GM18499 (cell line): ENCODE data around the gene BFSP1.

ENCODE experiments used
- ATAC-seq: cut with Tn5 transposase; IDR thresholded peaks from one replicate; pipeline ENCODE4 v1.9.1; 2021; ENCODE audit warnings: moderate number of reproducible peaks; ENCODE audit not compliant: insufficient read depth, unreplicated experiment

Gene BFSP1

DNA sequence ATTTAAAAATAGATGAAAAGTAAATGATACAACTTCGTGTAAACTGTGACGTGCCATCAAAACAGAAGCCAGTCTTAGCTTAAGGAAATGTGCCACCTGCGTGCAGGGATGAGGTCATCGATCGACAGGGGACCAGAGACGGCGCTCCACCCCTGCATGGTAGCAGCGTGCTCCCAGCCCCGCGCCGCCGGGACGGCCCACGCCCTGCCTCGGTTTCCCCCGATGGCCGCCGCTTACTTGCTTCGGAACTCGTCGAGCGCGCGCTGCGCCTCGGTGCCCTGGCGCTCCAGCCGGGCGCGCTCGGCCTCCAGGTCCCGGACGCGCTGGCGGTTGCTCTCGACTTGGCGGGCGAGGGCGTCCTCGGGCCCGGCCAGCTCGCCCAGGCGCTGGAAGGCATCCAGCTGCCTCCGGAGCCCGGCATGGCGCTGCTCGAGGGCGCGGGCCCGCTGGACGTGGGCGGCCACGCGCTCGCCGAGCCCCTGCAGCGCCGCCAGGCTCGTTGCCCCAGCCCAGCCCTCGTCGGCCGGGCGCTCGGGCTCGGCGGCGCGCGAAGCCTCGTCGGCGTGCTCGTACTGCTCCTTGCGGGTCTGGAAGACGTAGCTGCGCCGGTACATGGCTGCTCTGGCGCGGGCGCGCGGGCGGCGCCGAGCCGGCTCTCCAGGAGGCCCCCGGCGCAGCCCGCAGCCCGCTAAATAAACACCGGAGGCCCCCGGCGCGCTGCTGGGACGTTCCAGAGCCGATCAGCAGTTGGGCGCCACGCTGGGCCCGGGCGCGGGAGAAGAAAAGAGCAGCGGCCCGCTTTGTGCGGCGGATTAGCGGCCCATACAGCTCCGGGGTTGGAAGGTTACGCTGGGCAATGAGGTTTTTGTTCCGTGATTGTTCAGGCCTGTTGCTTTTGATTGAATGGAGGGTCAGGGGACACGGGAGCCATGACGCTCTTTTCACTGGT lies at the start of gene BFSP1:
Gene BFSP1, minus strand, starts transcription at position 664 of the 949 bp plus-strand sequence. Its CDS starts 50 bp downstream, at position 614.
- ATAC-seq = no peak

DNA sequence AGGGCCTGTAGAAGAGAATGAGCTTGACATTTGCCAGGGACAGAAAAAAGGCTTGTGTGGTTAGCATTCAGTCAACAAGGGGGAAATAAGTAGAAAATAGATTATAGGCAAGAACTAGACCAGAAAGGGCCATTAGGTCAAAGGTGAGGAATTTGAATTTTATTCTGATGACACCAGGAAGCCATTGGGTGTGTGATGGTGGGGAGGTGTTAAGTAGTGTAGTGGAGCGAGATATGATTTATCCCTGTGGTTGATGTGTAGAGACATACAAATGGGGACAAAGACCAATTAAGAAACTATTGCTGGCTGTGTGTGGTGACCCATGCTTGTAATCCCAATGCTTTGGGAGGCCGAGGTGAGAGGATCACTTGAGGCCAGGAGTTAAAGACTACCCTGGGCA lies 49.7 kb upstream of the BFSP1 start:
- ATAC-seq = no peak

DNA sequence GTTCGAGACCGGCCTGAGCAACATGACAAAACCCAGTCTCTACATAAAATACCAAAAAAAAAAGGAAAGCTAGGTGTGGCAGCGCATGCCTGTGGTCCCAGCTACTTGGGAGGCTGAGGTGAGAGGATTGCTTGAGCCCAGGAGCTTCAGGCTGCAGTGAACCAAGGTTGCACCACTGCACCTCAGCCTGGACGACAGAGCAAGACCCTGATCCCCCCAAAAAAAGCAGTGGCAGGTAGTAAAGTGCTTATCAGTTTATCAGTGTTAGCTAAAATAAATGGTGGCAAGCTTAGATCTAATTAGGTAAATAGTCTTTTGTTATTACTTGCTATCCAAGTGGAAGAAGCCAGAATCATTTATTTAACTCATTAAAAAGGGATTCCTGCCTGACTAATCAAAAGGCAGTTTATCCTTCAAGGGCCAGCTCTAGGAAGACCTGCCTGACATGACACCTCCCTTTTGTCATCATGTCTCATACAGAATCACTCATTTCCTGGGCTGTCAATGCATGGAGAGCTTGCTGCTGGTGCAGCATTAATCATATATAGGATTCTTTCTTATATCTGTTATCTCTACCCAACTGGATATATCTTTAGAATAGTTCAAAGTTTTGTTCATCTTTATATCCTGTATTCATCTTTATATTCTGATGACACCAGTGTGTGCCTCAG lies 48.3 kb upstream of the BFSP1 start:
- ATAC-seq = no peak

DNA sequence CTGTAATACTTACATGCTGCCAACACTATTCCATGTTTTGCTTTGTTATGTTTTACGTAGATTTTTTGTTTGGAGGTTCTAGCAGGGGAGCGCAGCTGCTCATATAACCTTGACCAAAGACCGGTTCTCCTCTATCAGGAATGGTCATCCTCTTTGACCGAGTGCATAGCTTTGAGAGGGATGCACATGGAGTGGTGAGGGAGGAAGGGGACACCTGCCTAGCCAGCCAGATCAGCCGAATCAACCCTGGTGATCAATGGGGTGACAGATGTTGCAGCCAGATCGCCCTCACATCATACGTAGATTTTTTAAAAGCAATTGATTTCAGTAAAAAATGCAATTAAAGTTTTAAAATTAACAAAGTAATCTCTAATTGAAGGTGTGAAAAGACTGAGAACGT lies 45.0 kb upstream of the BFSP1 start:
- no peak for ATAC-seq

DNA sequence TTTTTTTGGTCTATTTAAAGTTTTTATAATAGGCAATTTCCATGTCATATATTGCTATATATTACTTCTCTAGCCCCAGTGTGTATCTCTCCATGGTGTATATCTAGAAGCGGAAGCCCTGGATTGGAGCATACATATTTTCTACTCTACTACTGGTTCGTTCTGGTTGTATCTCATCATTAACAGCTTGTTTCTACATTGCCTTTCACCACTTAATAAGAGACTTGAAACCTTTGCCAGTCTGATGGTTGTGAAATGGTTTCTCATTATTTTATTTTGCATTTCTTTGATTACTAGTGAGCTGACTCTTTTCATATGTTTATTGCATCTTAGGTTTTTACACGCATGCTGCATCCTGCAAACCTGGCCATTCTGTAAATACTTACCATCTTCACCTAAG lies 42.3 kb upstream of the BFSP1 start:
- no peak for ATAC-seq

DNA sequence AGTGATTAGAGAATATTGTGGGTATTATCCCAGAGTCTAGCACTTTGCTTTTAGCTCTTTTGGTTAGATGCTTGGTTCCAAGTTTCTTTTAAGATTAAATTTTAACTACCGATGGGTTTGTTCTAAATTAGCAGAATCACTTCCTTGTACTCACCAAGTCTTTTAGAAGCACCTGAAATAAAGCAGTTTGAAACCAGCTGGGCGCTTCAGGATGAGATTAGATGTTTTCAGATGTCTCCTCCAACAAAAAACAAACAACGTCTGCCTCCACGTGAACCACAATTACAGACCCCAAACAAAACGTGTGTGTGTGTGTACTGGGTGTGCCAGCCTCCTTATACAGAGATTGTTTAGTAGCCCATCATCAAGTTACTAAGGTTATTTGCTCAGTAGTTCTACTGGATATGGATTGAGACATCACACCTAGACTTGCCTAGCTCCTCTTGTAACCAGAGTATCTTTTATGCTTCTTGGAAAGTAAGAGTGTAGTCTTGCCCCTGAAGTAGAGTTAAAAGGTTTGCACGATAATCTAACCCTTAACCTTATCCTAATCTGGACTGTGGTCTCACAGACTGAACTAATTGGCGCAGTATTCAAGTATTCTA lies 41.0 kb upstream of the BFSP1 start:
- no peak for ATAC-seq

DNA sequence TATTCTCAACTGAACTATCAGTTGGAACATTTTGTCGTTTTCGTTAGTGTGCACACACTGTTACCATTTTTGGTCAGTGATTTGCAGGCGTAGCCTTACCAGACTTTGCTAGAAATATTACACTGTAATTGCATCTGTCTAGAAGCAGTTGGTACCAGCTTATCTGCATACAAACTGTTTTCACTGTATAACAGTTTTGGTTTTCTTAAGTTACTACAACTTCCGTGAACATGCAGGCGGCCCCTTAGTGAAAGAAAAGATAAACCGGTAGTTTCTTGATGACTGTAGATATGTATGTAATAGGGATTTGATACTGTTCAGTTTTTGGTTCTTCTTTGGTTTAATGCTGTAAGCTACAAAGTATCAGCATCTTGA lies 40.0 kb upstream of the BFSP1 start:
- ATAC-seq = no peak

DNA sequence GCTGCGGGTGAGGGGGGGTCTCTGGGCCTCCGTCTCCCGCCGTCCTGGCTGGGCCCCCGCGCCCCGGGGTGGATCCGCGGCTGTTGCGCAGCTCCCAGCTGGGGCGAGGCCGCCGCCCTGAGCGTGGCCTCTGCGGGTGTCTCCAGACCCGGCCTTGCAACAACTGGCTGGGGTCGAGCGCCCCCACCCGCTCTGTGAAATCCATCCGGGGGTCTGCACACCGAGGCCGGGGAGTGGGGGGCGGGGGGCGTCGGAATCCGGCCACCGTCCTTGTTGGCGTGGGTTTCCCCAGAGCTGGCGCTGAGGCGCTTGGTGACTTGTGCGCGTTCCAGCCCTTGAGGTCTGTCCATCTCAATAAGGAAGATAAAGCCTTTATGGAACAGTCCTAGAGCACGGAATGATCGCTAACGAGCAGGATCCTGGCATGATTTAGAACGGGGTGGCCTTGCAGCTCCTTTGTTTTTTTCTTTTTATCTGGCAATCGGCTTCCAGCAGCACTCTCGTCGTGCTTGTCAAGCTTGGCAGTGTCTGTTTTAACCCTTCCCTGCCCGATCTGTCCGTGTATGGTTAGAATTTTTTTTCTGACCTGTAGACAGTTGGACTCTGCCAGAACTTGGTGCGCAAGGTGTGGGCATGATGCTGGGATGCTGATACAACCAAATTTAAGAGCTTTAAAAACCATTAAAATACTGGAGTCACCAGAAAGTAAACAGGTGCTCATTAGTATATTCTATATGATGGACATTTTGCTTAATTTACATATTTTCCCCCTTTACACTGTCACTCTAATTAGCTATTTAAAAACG lies 39.4 kb upstream of the BFSP1 start:
- peak; percentile 26 for ATAC-seq

DNA sequence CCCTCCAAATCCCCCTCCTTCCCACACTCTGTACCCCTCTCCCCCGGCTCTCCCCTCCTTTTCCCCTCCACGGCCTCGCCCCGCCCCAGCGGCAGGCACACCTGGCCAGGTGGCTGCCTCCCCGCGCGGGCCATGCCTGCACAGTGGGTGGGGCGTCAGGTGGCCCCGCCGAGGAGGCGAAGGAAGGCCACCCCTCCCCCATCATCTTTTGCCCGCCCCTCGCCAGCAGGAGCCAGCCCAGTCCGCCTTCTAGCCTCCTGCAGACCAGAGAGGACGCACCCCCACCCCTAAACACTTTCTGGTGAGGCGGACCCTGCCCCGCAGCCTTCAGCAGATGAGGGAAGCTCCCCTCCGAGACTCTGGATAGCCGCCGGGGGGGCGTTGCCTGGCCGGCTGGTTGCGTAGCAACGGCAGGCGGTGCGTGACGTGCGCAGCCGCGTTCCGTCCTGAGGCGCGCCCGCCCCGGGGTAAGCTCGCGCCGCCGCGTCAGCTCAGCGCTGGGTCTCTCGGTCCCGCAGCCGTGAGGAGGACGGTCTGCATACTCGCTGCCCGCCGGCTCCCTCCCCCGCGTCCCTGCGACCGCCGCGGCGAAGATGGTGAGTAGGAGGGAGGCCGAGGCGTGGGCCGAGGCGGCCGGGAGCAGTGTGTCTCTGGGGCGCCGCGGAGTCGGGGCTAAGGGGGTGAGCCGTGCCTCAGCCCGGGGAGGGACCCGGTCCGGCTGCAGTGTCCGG lies 38.6 kb upstream of the BFSP1 start, which contains the start of gene DSTN:
Gene DSTN, plus strand, starts transcription at position 460 of the 731 bp plus-strand sequence. Its CDS starts 134 bp downstream, at position 594.
- peak; percentile 58 for ATAC-seq

DNA sequence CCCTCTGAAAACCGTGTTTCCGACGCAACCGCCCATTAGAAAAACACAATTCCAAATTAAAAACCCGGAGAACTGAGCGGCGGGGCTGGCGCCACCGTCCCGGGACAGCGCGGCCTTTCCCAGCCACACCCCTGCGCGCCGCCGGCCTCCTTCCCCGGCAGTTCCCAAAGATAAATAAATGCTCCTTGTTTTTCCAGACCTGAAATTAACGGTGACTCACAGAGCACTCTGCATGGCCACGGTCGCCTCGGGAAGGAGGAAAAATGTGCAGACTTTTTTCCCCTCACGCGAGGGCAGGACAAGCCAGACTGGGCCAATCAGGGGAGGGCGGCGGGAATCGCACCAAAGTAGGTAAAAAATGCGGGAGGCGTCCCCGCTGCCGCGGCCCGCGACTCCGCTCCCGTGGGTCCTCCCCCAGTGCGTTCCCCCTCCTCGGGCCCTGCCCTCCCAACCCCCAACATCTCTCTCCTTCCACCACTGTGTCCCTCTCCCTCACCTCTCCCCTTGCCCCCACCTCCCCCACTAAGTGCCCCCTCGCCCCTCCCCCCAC lies 37.9 kb upstream of the BFSP1 start:
- ATAC-seq = no peak

DNA sequence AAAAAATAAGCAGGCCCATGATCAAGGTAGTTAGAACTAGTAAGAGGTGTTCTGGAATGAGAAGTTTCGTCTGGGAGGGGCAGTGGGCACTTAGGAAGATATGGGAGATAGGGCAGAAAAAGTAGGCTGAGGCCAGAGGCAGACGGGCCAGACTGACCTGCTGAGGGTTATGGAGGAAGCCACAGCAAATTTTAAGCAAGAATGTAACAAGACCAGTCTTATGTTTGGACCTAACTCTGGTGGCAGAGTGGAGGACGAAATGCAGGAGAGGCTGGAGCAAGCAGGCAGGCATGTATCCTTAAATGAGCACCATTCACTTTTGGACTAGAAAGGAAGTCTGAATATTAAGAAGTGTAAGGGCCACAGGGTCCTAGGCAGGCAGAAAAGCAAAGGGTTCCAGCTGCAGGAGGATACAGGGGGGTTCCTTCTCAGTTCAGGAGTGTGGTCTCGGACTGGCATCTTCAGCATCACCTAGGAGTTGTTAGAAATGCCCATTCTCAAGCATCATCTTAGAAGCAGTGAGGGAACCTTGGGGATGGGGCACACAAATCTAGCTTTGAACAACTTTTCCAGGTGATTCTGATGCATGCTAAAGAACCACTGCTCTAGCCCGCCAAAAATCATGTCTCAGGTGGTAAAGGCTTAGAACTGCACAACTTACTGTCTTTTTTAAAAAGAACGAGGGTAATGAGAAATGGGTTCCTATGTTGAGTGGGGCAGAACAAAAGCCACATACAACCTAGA lies 37.0 kb upstream of the BFSP1 start:
- no peak for ATAC-seq

DNA sequence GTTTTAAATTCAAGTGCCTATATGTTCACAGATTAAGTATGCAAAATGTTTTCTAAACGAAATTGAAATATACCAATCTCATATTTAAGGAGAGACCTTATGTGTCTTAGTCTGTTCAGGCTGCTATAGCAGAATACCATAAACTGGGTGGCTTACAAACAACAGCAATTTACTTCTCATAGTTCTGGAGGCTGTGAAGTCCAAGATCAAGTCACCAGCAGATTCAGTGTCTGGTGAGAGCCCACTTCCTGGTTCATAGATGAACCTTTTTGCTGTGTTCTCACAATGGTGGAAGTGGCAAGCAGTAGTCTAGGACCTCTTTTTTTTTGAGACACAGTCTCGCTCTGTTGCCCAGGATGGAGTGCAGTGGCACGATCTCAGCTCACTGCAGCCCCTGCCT lies 35.2 kb upstream of the BFSP1 start:
- ATAC-seq = no peak

DNA sequence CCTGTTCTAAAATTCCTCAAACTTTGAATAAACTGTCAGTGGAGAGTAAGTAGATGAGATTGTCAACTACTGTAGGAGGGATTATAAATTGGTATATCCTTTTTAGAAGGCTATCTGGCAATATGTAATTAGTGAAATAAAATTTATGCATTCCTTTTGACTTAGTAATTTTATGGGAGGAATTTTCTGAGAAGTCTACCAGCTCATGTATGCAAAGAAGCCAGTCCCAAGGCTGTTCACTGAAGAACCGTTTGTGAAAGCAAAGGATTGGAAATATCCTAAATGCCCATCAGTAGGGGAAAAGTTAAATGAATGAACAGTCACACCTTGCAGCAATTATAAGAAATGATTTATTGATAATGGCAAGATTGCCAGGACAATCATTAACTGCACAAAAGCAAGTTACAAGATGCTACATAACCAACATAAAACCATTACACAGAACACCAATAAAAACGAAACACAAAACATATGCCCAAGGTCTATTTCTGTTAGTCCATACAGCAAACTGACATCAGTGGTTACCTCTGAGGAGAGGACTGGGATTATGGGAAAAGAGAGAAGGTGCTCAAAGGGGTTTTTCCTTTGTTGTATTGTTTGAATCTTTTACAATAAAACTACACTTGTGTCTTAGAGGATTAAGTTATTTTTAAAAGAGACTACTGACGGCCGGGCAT lies 34.1 kb upstream of the BFSP1 start:
- ATAC-seq = no peak

DNA sequence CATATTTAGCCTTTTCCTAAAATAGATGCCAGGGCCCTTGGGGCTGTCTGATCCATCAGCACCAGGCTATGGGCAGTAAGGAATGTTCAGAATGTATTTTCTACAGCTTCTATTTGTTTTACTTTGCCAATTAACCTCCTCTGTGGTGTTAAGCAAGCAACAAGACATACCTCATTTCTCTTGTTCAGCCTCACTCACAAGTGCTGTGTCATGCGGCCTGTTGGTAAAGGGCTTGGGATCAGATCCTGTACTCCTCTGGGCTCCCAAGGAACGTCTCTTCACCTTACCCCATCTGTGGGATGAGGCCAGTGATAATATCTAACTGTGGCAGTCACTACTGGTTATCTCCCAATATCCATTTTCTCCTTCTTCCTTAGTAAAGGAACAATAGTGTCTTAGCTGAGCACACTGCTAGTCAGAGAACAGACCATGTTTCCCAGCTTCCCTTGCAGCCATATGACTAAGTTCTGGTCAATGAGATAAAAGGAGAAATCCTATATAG lies 31.7 kb upstream of the BFSP1 start:
- no peak for ATAC-seq

DNA sequence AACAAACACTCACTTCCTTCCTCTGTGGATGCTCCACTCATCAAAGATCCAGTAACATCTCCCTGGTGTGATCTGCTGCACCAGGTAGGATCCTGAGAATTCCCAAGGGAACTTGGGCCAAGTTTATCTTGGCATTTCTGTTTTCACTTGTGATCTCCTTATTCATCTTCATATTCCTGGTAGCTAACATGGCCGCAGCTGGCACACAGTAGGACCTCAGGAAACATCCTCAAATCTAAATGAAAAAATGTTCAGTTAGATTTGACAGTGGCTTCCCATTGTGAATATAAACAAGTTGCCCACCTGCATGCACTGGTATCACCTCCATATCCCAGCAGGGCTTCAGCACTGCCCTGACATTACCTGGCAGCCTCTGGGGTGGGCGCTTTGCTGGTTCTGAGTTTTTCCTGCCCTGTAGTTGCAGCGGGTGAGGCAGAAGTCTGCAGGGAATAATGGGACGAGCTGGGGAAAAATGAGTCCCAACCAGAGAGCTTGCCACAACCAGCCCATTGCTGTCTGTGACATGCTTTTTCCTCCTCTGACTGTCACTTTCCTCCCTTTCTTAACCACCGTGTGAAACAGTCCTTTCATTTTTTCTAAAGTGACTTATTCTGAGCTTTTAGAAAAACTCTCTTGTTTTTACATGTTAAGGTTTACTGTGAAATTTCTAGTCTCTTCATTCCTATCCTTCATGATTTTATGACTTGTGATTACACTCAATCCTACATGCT lies 29.3 kb upstream of the BFSP1 start:
- no peak for ATAC-seq

DNA sequence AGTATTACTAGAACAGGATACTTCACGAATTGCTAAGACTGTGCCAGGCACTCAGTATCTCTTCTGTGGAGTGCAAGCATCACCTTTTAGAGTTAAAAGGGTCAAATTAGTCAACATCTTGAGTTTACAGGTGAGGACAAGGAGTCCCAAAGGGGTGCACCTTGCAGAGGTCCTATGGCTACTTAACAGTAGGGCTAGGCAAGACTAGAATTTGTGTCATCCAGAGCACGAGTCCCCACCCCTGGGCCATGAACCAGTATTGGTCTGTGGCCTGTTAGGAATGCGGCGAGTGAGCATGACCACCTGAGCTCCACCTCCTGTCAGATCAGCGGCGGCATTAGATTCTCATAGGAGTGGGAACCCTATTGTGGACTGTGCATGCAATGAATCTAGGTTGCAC lies 28.2 kb upstream of the BFSP1 start:
- ATAC-seq = no peak

DNA sequence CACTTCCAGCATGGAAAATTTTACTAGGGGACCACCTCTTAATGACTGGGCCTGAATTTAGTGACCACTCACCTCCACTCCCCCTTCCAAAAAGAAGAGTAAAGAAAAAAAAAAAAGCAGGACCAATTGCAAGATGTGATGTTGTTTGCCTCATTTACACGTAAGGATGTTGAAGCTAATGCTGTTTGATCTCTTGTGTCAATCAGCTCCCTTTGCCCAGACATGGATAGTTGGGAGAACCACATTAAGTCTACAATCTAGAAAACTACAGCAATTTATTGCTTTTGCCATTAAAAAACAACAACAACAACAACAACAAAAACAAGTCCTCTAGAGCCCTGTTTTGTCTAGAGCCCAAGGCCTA lies 27.7 kb upstream of the BFSP1 start:
- ATAC-seq = no peak
